ENCODE results near the gene PCBP2.
"Not testable (repeated sequence)": the region's sequence is repeated elsewhere in the genome, so short reads cannot be mapped to it uniquely, and the experiment has no call there.

The PCBP2 gene

DNA sequence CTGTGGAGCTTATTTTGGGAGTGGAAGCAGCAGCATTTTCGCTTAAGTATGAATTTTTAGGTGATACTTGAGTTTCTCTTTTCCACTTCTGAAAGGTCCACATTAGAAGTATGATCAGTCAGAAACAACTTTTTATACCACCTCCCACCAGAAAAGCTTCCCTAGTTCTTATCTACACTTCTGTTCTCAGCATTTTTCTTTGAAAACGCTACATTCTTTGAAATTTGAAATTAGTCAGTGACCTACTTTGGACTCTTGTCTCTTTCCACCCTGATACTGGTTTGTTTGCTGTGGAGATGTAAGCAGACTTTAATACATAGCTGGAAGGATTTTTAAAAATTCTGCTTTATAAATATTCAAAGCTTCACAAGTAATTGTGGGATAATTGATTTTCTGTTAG, 22.2 kb downstream of the PCBP2 start:
- no peak for DNase-seq

DNA sequence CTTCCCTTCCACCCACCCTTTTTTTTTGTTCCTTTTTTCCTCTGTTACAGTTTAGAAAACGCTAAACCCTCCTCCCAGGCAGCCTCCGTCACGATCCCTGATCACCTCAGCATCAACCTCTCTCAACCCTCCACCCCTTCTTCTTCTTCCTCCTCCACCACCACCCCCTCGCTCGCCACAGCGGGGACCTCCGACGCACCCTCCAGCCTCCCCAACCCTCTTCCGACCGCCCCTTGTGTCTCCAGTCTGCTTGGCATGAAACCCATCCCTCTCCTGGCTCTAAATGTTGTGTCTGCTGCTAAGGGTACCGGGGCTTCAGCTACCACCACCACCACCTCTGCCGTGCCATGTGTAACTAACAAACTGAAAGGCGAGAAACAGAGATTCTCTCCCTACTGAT, 22.9 kb downstream of the PCBP2 start:
- DNase-seq: no peak

DNA sequence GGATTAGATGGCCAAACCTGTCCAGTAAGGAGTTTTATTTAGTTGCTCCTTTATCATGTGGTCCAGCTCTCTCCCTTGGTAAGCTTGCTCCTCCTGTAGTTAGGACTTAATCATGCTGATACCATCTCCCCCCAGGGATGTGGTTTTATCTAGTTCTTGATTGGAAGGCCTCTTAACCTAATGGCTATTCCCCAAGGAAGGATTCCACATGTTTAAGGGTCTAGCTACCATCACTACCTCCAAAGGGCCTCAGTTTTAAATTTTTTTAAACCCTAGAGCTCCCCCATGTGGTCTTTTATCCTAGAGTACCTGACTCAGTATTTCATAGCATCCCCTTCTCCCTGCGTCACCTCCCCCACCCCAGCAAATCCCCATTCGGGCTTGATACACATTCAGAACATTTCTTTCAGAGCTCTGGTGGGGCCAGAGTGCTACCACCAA, 24.9 kb downstream of the PCBP2 start:
- DNase-seq: no peak

DNA sequence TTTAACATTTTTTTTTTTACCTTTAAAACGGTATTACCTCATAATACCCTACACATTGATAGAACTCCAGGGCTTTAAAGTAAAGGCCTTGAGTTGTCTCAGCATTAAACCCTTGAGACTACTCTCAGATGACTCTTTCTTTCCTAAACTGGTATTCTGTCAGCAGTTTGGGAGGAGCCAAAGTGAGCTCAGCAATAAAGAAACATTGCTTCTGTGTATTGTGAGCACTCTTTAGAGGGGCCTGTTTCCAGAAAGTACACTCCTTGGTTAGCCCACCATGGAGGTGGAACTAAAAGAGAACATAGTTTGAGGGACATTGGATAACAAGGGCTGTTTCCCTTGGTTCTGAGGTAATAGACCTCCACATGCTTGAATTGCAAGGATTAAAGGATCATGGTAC, 27.0 kb downstream of the PCBP2 start:
- DNase-seq: no peak

DNA sequence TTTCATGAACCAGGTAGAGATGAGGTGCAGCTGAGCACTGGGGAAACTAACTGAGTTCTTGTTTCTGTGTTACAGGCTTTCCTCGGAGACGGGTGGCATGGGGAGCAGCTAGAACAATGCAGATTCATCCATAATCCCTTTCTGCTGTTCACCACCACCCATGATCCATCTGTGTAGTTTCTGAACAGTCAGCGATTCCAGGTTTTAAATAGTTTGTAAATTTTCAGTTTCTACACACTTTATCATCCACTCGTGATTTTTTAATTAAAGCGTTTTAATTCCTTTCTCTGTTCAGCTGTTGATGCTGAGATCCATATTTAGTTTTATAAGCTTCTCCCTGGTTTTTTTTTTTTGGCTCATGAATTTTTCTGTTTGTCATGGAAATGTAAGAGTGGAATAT, 27.4 kb downstream of the PCBP2 start:
- DNase-seq: no peak

DNA sequence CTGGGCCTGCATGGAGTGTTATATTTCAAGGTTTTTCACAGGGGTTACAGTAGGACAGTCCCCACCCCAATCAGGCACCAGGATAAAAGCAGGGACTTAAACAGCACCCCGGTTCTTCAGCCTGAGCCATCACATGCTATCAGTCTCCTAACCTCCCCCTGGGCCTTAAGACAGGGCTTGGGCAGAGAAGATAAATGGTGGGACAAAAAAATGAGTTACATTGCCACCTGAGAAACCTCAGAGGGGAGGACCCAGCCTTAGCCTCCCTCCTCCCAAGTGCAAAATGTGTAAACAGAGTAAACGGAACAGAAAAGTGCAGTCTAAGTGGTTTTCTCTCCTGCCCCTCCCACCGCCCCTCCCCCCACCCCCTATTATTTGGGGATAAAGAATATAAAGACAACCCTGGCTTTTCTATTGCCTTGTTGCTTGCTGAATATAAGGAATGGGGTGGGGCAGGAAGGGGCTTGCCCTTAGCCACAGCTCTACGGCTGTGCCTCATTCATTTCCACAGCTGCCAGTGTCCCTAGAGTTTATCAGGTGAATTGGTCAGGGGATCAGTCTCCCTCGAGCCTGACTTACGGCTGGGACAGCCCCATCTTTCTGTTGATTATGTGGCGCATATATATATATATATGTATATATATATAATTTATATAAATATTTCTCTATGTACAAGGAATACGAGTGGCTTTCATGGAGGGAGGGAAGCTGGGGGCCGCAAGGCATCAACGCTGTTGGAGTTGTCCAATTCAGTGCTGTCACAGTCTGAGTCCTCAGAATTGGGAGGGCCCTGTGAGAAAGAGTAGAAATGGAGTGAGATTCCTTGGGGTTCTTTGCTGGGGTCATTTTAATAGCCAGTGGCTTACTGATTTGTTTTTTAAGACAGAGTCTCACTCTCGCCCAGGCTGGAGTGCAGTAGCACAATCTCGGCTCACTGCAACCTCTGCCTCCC, 28.9 kb downstream of the PCBP2 start:
- no peak for DNase-seq

DNA sequence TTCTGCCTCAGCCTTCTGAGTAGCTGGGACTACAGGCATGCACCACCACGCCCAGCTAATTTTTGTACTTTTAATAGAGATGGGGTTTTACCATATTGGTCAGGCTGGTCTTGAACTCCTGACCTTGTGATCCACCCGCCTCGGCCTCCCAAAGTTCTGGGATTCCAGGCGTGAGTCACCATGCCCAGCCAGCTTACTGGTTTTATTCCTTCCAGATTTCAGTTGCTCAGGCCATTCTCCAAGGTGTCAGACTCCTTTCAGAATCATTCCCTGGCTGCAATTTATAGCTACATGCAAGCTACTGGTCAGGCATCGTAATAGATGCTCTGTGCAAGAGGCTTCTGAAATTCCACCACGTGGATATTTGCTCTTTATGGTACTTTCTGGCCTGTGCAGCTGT, 29.6 kb downstream of the PCBP2 start:
- DNase-seq: not testable (repeated sequence)

DNA sequence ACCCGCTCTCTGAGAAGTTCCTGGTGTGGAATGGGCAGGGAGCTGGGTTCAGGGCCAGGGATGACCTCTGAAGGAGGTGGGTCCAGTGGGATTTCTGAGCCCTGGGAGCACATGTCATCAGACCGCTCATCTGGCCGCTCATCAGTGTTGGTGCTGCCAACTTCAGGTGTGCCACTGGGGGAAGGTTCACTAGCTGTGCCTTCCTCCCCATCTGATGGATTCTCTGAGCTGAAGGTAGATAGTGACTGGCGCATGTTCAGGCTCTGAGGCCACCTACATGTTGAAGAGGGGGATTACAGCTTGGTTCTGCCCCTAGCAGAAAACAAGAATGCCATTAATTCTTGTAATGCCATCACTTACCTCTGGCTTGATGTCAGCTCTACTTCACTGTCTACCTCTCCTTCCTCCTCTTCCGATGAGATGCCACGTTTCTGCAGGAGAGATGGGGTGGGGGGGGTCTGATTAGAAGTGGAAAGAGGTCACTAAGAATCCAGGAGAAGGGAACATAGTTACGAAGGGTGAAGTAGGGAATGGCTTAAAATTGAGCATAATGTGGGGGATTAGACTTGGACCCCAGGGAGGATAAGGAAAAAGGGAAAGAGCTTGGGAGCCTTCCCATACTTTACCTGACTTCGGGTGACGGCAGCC, 30.2 kb downstream of the PCBP2 start:
- DNase-seq: no peak

DNA sequence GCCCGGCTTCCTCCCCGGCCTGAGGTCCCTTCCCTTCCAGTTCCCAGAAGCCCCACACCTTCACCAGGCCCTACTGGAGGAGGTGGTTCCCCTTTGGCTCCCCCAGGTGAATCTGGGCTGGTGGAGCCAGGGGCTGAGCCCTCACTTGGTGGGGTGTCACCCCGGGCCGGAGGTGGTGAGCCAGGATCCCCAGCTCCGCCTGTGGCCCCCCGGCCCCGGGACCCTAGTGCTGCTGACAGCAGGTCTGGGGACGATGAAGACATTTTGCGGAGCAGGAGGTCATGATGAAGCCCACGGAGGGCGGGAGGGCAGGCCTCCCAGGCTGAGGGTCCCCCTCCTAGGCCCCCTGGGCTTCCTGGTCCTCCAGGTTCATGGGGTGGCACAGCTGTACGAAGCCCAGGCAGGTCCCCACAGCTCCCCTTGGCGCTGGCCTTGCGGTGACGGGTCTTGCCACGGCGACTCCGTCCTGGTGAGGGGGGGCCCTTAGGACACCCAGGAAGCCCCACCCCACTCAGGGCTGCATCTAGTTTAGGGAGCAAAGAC, 30.8 kb downstream of the PCBP2 start:
- DNase-seq: no peak

DNA sequence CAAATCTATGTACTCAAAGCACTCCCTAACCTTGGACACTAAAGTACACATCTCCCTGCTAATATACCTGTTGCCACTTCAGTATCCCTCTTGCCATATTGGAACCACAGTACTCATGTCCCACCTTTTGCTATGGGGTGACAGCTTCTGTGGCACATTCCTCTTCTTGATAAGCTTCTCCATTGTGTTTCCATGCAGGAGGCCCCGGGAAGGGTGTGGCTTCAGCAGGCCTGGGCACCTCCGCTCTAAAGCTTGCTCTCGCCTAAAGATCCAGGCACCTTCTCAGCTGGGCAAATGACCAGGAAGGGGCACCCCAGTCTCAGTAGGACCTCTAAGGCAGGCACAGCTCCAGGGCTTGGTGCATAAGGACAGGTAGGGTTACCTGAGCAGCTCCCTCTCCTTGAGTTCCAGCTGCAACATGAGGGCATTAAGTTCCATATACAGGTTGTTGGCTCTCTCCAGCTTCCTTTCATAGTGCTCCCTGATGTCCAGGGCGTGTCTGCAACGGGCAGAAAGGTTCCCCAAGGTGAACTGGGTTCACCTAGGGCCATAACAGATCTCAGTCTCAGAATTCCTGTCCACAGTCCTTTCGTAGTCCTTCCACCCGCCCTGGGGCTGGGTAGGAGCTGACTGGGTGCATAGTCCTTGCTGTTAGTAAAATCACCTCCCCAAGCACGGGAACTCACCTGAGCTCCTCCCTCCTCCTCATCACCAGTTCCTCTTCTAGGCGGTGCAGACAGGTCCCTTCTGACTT, 31.5 kb downstream of the PCBP2 start:
- DNase-seq: no peak

DNA sequence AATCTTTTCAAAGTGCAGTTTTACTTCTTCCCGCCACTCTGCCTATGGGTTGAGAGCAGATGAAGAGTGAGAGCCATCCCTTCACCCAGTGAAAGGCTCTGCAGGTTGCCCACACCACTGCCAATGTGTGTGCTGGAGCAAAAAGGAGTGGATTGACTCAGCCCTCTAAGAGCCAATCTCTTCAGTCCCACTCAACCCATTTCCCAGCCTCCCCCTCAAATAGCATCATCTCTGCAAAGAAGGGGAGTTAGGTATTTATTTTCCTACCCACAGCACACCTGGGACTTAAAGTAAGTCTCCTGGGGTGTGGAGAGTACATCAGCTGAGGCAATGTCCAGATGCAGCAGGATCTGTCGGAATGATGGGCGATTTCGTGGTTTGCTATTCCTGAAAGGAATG, 32.1 kb downstream of the PCBP2 start:
- no peak for DNase-seq

DNA sequence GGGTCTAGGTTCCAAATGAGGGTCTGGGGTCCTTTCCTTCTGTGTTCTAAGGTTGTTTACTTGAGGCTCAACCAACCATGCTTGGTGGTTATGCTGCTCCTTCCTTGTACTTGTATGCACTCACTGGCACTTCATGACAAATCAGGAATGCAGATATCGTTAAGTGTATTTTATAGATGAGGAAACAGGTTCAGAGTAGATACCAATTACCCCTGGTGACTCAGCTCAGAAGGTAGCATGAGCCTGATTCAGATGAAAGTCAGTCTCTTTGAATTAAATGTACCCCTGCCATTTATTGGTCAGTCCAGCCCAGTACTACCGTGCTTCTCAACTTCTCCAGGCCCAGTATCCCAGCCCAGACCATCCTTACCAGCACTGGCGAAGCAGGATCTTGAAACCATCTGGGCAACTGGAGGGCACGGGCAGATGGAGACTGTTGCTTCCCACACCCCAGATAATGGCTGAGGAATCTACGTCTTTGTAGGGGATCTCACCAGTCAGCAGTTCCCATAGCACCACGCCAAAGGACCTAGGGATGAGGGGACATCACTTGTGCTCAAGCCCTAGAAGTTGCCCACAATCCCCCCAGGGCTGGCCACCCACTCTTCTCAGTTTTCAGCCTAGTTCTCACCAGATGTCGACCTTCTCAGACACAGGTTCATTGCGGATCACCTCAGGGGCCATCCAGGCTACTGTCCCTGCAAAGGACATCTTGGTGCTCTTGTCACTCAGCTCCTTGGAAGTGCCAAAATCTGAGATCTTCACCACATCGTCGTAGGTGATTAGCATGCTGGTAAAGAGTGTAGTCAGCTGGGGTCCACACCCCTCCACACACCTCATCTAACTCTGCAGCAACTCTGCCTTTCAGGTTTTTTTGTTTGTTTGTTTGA, 33.0 kb downstream of the PCBP2 start:
- no peak for DNase-seq

DNA sequence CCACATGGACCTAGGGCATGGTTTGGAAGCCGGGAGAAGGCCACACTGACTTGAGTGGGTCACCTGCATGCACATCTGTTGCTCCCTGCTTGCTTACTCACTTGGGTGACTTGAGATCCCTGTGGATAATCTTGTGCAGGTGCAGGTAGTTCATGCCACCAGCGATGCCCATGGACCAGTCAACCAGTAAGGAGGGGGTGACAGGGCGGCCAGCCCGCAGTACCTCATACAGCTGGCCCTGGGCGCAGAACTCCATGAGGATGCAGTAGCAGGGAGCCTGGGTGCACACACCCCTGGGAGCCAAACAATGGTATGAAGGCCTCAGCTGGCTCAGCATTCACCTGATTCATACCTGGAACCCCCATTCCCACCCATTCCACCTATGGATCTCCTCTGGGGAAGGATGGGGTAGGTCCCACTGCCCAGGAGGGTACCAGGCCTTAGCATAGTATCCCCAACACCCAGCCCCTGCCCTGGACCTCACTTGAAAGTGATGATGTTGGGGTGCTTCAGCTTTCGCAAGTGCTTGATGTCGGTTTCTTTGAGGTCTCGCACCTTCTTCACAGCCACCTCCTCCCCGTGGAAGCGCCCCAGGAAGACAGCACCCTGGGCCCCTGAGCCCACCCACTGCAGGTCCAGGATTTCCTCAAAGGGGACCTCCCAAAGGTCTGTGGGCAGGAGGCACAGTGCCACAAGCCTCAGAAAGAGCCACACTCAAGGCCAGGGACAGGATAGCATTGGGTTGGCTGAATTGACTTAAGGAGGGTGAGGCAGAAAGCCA, 34.2 kb downstream of the PCBP2 start:
- no peak for DNase-seq

DNA sequence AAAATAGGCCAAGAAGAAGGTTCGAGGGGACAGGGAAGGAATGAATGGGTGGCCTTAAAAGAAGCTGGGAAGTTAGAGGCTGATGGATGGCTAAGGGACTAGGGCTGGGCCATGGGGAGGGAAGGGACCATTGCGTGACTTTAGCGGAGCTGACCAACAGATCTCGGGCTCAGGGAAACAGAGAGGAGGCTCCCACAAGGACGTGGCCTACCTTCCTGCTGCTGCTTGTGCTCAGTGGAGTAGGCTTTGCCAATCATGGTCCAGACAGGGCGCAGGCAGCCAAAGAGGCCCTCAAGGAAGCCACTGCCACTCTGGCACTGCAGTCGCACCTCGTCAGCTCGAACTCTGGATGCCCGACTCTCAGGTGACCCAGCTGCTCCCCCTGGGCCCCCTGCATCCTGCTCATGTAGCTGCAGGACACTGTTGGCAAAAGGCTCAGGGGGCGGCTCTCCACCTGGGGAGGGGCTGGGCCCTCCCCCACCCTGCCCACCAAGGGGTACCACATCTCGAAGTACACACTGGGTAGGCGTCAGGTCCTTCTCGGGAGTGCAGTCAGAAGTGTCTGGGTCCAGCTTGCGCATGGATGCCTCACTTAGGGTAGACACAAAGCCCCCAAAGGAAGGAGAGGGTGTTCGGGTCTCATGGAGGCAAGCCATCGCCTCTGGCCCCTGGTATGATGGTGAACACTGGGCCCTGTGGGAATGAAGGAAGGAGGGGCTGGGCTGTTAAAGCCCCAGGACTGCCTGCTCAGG, 35.0 kb downstream of the PCBP2 start:
- no peak for DNase-seq

DNA sequence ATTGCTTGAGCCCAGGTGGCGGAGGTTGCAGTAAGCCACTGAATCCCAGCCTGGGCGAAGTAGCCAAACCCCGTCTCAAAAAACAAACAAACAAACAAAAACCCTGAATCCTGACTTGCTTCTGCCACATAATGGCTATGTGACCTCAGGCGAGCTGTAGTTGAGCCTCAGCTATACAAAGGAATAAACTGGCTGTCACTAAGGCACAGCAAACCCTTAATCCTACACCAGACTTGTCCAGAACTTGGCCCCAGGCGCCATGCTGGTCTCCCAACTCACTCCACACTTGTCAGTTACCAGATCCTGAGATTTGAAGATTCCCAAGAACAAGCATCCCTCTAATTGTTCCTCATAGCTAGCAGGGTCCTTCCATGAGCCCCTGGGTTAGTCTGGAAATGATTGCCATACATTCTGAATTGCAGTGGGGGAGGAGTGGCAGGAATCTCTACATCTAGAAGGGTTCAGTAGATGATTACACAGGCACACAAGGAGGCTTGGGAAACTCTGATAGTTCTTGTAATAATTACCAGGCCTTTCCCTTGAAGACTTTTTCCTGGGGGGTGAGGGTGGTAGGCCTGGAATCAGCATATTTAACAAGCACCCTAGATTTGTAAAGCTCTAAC, 37.5 kb downstream of the PCBP2 start:
- DNase-seq: no peak

DNA sequence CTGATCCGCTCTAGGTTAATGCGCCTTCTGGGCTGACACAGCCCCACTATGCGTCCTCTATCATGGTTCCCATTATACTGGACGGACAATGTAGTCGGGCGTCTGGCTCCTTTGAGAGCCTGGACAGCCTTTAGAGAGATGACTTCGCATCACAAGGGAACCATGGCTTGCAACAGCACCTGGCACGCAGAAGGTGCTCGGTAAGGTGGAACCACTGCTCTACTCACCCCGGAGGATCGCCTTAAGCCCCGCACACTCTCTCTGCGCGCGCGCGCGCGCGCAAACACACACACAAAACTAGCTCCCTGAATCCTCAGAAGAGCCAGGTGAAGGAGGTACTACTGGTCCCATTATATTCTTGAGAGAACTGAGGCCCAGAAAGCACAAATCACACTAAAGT, 40.3 kb downstream of the PCBP2 start:
- DNase-seq: no peak

DNA sequence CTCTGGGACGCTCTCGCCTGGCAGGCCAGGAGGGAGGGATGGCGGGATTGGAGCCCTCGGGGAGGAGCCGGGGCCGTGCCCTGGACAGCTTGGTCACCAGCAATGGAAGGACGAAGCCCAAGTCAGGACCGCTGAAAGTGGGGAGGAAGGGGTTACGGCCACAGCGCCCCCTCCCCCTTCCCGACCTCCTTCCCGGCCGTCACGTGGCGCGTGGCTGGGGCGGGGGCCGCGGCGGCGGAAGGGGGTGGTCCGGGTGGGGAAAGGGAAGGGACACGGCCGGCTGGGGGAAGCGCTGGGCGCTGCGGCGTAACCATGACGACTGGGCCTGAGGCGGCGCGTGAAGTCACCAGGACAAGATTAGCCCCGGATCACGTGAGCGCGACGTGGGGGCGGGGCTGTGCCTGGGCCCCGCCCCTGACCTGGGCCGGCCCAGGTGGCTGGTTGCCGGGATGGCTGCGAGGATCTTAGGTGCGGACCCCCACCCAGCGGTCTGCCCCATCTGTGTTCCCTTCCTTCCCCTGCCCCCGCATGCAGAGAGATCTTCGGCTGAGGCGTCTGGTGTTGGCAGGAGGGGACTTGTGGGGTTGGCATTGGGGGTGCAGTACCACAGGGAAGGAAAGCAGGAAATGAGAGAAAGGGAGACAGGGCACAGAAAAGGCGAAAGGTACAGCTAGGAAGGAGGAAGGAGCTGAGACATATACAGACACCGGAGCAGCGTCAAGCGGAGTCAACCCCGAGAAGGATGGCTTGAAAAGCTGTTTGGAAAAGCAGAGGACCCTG, 41.1 kb downstream of the PCBP2 start:
- peak; percentile 57 for DNase-seq

DNA sequence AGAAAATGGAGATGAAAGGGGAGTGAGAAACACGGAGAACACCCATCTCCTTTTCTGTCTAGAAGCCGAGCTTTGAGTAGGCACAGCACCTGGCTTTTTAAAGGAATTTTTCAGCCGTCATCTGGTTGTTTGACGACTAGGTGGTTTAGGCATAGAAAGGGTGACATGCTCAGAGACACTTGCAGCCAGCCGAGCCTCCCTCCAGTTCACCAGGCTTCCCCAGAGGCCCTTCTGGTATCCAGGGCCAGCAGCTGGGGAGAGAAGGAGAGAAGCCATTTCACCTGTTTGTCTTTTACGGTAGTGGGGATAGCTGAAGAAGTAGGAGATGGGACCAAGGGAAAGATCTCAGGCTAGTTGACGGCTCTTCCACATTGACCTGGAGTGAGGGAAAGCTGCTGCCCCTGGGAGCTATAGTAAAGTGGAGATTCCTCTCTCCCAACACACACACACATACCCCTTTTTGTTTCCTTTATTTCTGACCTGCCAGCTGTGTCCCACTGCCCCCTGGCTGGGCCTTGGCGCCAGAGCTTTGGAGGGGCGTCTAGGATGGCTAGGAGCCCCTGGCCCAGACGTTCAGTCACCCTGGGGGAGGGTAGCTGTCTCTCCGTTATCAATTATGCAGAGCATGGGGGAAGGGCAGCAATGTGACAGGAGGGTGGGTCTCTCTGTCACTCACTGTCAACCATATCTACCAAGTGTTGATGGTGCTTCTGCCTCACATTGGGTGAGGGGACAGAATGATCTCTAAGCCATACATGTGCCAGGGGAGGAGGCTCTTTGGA, 41.9 kb downstream of the PCBP2 start:
- no peak for DNase-seq

Measured in DMS79 treated with DMSO at 0.1 percent for 48 hours (cell line).